ENCODE measurements around the gene KAZALD1. TPM values are rescaled to one million over a fixed set of nuclear protein-coding genes. Genes with fewer than 3 reads are reported as not detected.

Gene KAZALD1
- total RNA-seq, 1 experiment from 2014 or later = 16.0 TPM

DNA sequence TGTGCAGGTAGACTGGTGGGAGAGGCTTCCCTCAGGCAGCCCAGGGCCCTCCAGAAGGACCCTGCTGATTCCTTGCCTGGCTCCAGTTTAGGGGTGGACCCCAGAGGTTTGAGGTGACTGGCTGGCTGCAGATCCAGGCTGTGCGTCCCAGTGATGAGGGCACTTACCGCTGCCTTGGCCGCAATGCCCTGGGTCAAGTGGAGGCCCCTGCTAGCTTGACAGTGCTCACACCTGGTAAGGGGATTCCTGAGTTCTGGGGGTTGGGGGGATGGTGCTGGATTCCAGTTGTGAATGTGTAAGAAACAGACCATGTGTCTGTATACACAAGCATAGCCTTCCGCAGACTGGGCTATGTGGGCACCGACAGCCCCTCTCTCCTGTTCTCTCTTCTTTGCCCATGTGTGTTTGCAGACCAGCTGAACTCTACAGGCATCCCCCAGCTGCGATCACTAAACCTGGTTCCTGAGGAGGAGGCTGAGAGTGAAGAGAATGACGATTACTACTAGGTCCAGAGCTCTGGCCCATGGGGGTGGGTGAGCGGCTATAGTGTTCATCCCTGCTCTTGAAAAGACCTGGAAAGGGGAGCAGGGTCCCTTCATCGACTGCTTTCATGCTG is 2.7 kb downstream of the KAZALD1 start:
- ChIA-PET POLR2A (no interaction called here), CTCF (interaction anchor here (1.4 to 8.3 kb wide), 2 partner anchors 13 to 45 kb away, joined by 5 to 91 read pairs; no protein-coding TSS in a partner anchor), RAD21 (ENCODE audit: low non-redundant PET in 1 of 2, low total read pairs in 2 of 2, uncharacterized antibody in 2 of 2, unreplicated experiment in 2 of 2) (no interaction called here)
- H3K4me2 ChIP-seq (ENCODE audit: low read length) = 0 out of 2 replicates have a peak overlapping the region, but pooled peaks have one; percentile 96
- intact Hi-C loops (cut with micrococcal nuclease) = loop anchor here (5.0 to 10.0 kb wide), 2 partner anchors 510 to 1578 kb away; partner anchors contain the start of gene TRIM8
- H3K9ac ChIP-seq (ENCODE audit: low read length) = peak overlapping the region; percentile 91; the same call in 1 of the 2 replicates
- DNase-seq (ENCODE audit: low read depth, low spot score) = no peak
- no peak overlapping the region for H3K4me3 ChIP-seq (replicated peaks in 1 of 2; ENCODE audit: low read depth in 1 of 2, low read length in 2 of 2)
- TF ChIP-seq SP1 (IDR thresholded peaks at IDR 0.05; ENCODE audit: low read depth) = no peak
- TF ChIP-seq ATF3 (IDR thresholded peaks at IDR 0.05) = no peak
- no peak for TF ChIP-seq JUND (IDR thresholded peaks at IDR 0.05)
- TF ChIP-seq EZH2phosphoT487 (IDR thresholded peaks at IDR 0.05; ENCODE audit: borderline replicate concordance) = no peak
- no peak for TF ChIP-seq POLR2A (IDR thresholded peaks at IDR 0.05; ENCODE audit: borderline replicate concordance, extremely low read depth, insufficient read depth, insufficient read length)
- TF ChIP-seq EGR1 (IDR thresholded peaks at IDR 0.05; ENCODE audit: low read depth) = no peak
- no peak for TF ChIP-seq MAX (IDR thresholded peaks at IDR 0.05)
- TF ChIP-seq SRF (IDR thresholded peaks at IDR 0.05; ENCODE audit: low read depth) = no peak
- TF ChIP-seq SIN3A (IDR thresholded peaks at IDR 0.05; ENCODE audit: low read depth) = no peak
- H3K9me3 ChIP-seq (ENCODE audit: control insufficient read depth in 1 of 2, insufficient read depth in 1 of 2, low read depth in 1 of 2, low read length in 2 of 2) = no peaks in the 10 kb centered on the region
- H2AFZ ChIP-seq (ENCODE audit: low read depth, low read length, poor library complexity, severe bottlenecking) = no peak overlapping the region
- H3K36me3 ChIP-seq (ENCODE audit: control insufficient read depth in 1 of 2, insufficient read depth in 2 of 2, low read length in 2 of 2) = no peaks in the 10 kb centered on the region
- no peaks in the 10 kb centered on the region for H3K27me3 ChIP-seq (ENCODE audit: insufficient read depth, low read length)
- peaks cover 45 to 73% of the 10 kb centered on the region in 2 experiments for H3K4me1 ChIP-seq (ENCODE audit: control insufficient read depth in 1 of 2, insufficient read depth in 2 of 2, low read length in 2 of 2)
- peak overlapping the region; percentile 93; the same call in 1 of the 2 replicates for H3K27ac ChIP-seq (ENCODE audit: low read depth, low read length)
- no peak for ATAC-seq
- H4K20me1 ChIP-seq (ENCODE audit: insufficient read depth) = no peaks in the 10 kb centered on the region
- H3K9me2 ChIP-seq (ENCODE audit: insufficient read depth) = no peaks in the 10 kb centered on the region
- peaks cover 10% of the 10 kb centered on the region for H3K79me2 ChIP-seq (ENCODE audit: insufficient read depth, low read length)
- BruUV-seq (replicated peaks) = no TSS peak

All from HCT116 (cell line).